Hepatocyte (in vitro differentiated cells): ENCODE results near the gene INS. TPM values are rescaled to one million over a fixed set of nuclear protein-coding genes. Genes with fewer than 3 reads are reported as not detected.

Experiments used
- DNase-seq: peaks from one replicate; pipeline ENCODE4 v3.0.0-alpha.2; 2016; ENCODE audit warnings: low spot score
- H2AFZ ChIP-seq: fragments of 200-600 bp; sonication (generic); 2 replicates; pipeline ENCODE4 v1.6.0; 2016; ENCODE audit warnings: antibody characterized with exemption, mild to moderate bottlenecking
- H3K27ac ChIP-seq: fragments of 200-600 bp; sonication (generic); 2 replicates; pipeline ENCODE4 v1.5.1; 2016; ENCODE audit warnings: mild to moderate bottlenecking
- H3K27me3 ChIP-seq: fragments of 200-600 bp; sonication (generic); 2 replicates; pipeline ENCODE4 v1.6.1; 2016
- H3K36me3 ChIP-seq: fragments of 200-600 bp; sonication (generic); replicated peaks from 2 replicates; pipeline ENCODE4 v1.5.1; 2016; ENCODE audit warnings: low read depth; ENCODE audit not compliant: insufficient read depth
- H3K4me1 ChIP-seq: fragments of 200-600 bp; sonication (generic); 2 replicates; pipeline ENCODE4 v1.5.1; 2016; ENCODE audit warnings: mild to moderate bottlenecking, moderate library complexity; ENCODE audit not compliant: insufficient read depth
- H3K4me2 ChIP-seq: fragments of 200-600 bp; sonication (generic); 2 replicates; pipeline ENCODE4 v1.6.0; 2016
- H3K4me3 ChIP-seq: fragments of 200-600 bp; sonication (generic); 2 replicates; pipeline ENCODE4 v1.5.1; 2016; ENCODE audit warnings: mild to moderate bottlenecking
- H3K79me2 ChIP-seq: fragments of 200-600 bp; sonication (generic); 2 replicates; pipeline ENCODE4 v1.6.0; 2017; ENCODE audit warnings: mild to moderate bottlenecking
- H3K9me2 ChIP-seq: fragments of 200-600 bp; sonication (generic); replicated peaks from 2 replicates; pipeline ENCODE4 v1.6.0; 2017; ENCODE audit warnings: mild to moderate bottlenecking; ENCODE audit not compliant: insufficient read depth
- H3K9me3 ChIP-seq: fragments of 200-600 bp; sonication (generic); 2 replicates; pipeline ENCODE4 v1.5.1; 2016; ENCODE audit warnings: low read depth, mild to moderate bottlenecking
- H4K20me1 ChIP-seq: fragments of 200-600 bp; sonication (generic); 2 replicates; pipeline ENCODE4 v1.6.0; 2016; ENCODE audit warnings: mild to moderate bottlenecking; ENCODE audit not compliant: insufficient read depth, poor library complexity, severe bottlenecking
- EZH2 ChIP-seq: fragments of 200-600 bp; sonication (generic); IDR thresholded peaks from 2 replicates; pipeline ENCODE4 v1.6.1; 2016; ENCODE audit warnings: antibody characterized with exemption, mild to moderate bottlenecking, borderline replicate concordance
- EZH2phosphoT487 ChIP-seq: fragments of 200-600 bp; sonication (generic); IDR thresholded peaks from one replicate; pipeline ENCODE4 v1.6.1; 2018; ENCODE audit warnings: antibody characterized with exemption, mild to moderate bottlenecking, low read depth, moderate library complexity; ENCODE audit not compliant: unreplicated experiment, severe bottlenecking
- WGBS: methylation state at CpG from one replicate; pipeline ENCODE4 v1.1.6; 2016; ENCODE audit warnings: low lambda C conversion rate; ENCODE audit errors: missing lambda C conversion rate; 5-methylcytosine and 5-hydroxymethylcytosine counted together
- polyA plus RNA-seq: library from polyadenylated mRNA; unstranded; fragments of >200 nt; fragmentation: Nextera tagmentation; extraction: Ambion mirVana; gene quantifications from 2 replicates; pipeline ENCODE4 v1.2.1, GENCODE V29; 2016
- total RNA-seq: library from RNA; depleted of rRNA; stranded (reverse); fragments of >200 nt; gene quantifications from 2 replicates; pipeline ENCODE4 v1.2.3, GENCODE V29; 2014
- TF ChIP-seq, protein P1 (sequence below): fragments of 200-600 bp; sonication (generic); IDR thresholded peaks from 2 replicates; pipeline ENCODE4 v1.5.1; 2016; ENCODE audit warnings: antibody characterized with exemption, mild to moderate bottlenecking; ENCODE audit not compliant: poor library complexity

Gene INS
- total and polyA plus RNA-seq, 2 experiments from 2014 or later: not detected

DNA sequence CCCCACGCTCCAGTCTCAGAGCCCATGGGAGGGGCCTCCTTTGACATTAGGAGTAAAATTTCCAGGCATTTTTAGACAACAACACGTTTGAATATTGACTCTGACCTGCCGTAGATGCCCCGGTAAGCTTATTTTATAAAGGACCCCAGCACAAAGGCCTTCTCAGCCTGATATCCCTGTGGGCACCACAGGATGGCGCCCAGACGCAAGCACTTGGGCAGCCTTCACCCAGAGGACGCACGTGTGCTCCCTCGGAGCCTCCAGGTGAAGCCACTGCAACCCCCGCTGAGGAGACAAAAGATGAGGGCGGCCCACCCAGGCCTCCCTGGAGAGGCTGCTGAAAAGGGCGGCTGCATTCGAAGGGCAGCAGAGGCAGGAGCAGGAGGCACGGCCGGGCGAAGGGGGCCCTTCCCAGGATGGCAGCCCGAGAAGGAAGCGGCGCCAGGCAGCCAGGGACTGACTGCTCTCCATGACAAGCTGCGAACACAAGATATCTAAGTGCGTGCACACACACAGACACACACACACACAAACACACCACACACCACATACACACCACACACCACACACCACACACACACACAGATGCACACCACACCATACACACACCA, 25.8 kb upstream of the INS start:
- Histone ChIP-seq H3K4me3 (no peak overlapping the region), H3K9me3 (no peaks in the 10 kb centered on the region), H3K79me2 (no peaks in the 10 kb centered on the region), H3K4me2 (no peak overlapping the region), H3K27me3 (no peaks in the 10 kb centered on the region), H3K27ac (no peak overlapping the region), H3K4me1 (peaks cover 8% of the 10 kb centered on the region), H3K36me3 (no peaks in the 10 kb centered on the region), H2AFZ (no peak overlapping the region), H4K20me1 (no peaks in the 10 kb centered on the region), H3K9me2 (no peaks in the 10 kb centered on the region)
- peak; percentile 60 for DNase-seq
- TF ChIP-seq EZH2 (no peak), EZH2phosphoT487 (no peak)
- TF ChIP-seq, protein P1, sequence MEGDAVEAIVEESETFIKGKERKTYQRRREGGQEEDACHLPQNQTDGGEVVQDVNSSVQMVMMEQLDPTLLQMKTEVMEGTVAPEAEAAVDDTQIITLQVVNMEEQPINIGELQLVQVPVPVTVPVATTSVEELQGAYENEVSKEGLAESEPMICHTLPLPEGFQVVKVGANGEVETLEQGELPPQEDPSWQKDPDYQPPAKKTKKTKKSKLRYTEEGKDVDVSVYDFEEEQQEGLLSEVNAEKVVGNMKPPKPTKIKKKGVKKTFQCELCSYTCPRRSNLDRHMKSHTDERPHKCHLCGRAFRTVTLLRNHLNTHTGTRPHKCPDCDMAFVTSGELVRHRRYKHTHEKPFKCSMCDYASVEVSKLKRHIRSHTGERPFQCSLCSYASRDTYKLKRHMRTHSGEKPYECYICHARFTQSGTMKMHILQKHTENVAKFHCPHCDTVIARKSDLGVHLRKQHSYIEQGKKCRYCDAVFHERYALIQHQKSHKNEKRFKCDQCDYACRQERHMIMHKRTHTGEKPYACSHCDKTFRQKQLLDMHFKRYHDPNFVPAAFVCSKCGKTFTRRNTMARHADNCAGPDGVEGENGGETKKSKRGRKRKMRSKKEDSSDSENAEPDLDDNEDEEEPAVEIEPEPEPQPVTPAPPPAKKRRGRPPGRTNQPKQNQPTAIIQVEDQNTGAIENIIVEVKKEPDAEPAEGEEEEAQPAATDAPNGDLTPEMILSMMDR: peak; percentile 46
- WGBS: 62% methylated on average over 21 of the region's 21 CpGs

DNA sequence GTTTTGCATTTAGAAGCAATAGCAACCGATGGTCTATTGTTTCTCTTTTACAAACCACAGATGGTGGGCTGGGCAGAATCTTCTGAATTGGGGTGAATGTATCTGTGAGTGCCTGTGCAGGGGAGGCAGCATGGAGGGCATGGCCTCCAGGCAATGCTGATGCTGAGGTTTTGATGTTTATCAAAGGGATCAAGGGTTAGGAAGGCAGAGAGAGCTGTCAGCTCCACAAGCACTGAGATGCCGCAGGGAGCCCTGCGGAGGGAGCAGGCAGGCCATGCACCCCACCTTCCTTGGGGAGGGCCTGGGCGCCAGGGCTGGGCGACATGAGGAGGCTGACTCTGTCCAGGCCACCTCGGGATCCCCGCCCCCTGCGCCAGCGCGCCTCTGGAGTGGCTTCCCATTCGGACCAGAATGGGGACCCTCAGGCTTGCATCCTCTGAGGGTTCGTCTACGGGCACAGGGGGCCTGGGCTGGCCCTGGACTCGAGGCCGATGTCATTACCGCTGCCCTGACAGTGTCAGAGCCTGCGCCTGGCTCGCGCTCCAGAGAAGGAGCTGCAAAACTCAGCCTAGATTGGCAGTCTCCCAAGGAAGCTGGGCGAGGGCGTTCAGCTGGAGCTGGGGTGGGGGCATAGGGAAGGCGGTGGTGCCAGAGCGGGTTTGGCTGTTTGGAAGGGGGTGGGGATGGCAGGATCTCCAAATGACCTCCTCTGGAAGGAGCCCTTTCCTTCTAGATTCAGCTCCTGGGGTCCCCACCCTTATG, 24.5 kb upstream of the INS start:
- Histone ChIP-seq H3K4me1 (peaks cover 6% of the 10 kb centered on the region), H2AFZ (no peak overlapping the region), H3K36me3 (no peaks in the 10 kb centered on the region), H3K4me2 (no peak overlapping the region), H3K9me3 (no peaks in the 10 kb centered on the region), H3K9me2 (no peaks in the 10 kb centered on the region), H4K20me1 (no peaks in the 10 kb centered on the region), H3K27ac (no peak overlapping the region), H3K79me2 (no peaks in the 10 kb centered on the region), H3K27me3 (no peaks in the 10 kb centered on the region), H3K4me3 (no peak overlapping the region)
- no peak for TF ChIP-seq EZH2
- no peak for TF ChIP-seq EZH2phosphoT487
- TF ChIP-seq, protein P1: no peak
- WGBS: 93% methylated on average over 21 of the region's 23 CpGs
- DNase-seq: no peak

DNA sequence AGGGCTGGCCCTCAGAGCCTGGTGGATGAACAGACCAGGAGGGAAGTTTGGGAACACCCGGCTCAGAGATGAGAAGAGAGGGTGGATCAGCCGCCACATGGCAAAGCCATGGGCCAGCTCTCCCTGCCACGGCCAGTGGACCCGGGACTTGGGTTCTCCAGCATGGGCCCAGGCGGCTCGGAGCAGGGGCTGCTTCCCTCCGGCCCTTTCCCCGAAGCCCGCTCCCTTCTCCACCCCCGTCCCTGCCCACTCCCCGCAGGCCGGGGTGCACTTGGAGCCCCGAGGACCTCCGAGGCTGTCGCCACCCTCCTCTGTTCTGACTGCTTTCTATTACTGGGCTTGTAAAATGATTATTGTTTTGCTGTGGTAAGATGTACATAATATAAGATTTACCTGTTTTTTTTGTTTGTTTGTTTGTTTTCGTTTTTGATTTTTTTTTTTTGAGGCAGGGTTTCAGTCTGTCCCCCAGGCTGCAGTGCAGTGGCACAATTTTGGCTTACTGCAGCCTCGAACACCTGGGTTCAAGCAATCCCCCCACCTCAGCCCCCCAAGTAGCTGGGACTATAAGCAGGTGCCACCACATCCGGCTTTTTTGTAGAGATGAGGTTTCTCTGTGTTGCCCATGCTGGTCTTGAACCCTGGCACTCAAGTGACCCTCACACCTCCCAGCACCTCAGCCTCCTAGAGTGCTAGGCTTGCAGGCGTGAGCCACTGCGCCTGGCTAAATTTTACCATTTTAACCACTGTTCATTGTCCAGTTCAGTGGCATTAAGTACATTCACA, 21.9 kb upstream of the INS start:
- Histone ChIP-seq H3K27me3 (no peaks in the 10 kb centered on the region), H2AFZ (no peak overlapping the region), H3K27ac (no peak overlapping the region), H3K9me2 (no peaks in the 10 kb centered on the region), H3K4me3 (no peak overlapping the region), H3K9me3 (no peaks in the 10 kb centered on the region), H3K4me2 (no peak overlapping the region), H3K79me2 (no peaks in the 10 kb centered on the region), H3K36me3 (no peaks in the 10 kb centered on the region), H3K4me1 (peaks cover 9% of the 10 kb centered on the region), H4K20me1 (no peaks in the 10 kb centered on the region)
- WGBS: 88% methylated on average over 18 of the region's 20 CpGs
- TF ChIP-seq, protein P1: no peak
- no peak for TF ChIP-seq EZH2
- TF ChIP-seq EZH2phosphoT487: no peak
- no peak for DNase-seq
